PC-3 (cell line): ENCODE measurements around the gene ZNF148.

Experiments
- CTCF ChIP-seq: fragments of 300-600 bp; sonication (generic); conservative IDR thresholded peaks from 2 replicates; pipeline ENCODE4 v1.5.1; 2017; ENCODE audit warnings: antibody characterized with exemption, low read depth, mild to moderate bottlenecking, low read length
- EZH2phosphoT487 ChIP-seq: fragments of 300-600 bp; sonication (generic); IDR thresholded peaks from 2 replicates; pipeline ENCODE4 v1.6.1; 2018; ENCODE audit warnings: mild to moderate bottlenecking, antibody characterized with exemption, low read length, borderline replicate concordance

DNA sequence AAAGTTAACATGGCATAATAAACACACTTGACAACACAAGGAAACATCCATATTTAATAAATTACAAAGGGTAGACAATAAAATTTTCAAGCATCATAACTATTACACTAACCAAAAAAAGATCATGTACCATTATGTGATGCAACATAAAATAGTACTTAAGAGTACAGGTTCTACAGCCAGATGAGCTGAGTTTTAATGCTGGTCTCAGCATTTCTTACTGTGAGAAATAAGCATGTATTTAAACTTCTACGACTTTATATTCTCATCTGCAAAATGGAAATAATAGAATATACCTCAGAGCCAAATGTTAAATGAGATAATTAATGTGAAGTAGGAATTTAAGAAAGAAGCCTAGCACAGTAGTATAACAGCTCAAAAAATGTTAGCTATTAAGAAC lies 128.9 kb downstream of the ZNF148 start:
- no peak for TF ChIP-seq CTCF
- no peak for TF ChIP-seq EZH2phosphoT487
